Ovary (tissue), 3 donors: Measurements from ENCODE around the gene PRSS8.

Source experiments
- EP300 ChIP-seq: sonication (generic); formaldehyde crosslinking; IDR thresholded peaks from one replicate; pipeline ENCODE4 v1.6.1; 2017; ENCODE audit warnings: antibody characterized with exemption
- POLR2A ChIP-seq: fragments of 450-650 bp; IDR thresholded peaks from one replicate; pipeline ENCODE4 v1.6.1; 2017; ENCODE audit warnings: antibody characterized with exemption, mild to moderate bottlenecking, moderate library complexity
- TF ChIP-seq, protein P1 (sequence below), 3 donors: fragments of 450-650 bp in 2 of 3; fragments of 200-600 bp in 1 of 3; IDR thresholded peaks; one replicate each; pipeline versions ENCODE4 v1.5.1 to v1.8.0; 2016 to 2022; ENCODE audit warnings: antibody characterized with exemption in 3 of 3, mild to moderate bottlenecking in 1 of 3
- donor health status: DM: no; HTN: no; CAD: no.

GRCh38 chr16:31143694-31144148, 8.2 kb upstream of the PRSS8 start:
- TF ChIP-seq, protein P1, sequence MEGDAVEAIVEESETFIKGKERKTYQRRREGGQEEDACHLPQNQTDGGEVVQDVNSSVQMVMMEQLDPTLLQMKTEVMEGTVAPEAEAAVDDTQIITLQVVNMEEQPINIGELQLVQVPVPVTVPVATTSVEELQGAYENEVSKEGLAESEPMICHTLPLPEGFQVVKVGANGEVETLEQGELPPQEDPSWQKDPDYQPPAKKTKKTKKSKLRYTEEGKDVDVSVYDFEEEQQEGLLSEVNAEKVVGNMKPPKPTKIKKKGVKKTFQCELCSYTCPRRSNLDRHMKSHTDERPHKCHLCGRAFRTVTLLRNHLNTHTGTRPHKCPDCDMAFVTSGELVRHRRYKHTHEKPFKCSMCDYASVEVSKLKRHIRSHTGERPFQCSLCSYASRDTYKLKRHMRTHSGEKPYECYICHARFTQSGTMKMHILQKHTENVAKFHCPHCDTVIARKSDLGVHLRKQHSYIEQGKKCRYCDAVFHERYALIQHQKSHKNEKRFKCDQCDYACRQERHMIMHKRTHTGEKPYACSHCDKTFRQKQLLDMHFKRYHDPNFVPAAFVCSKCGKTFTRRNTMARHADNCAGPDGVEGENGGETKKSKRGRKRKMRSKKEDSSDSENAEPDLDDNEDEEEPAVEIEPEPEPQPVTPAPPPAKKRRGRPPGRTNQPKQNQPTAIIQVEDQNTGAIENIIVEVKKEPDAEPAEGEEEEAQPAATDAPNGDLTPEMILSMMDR (IDR thresholded peaks at IDR 0.05): no peak
- no peak for TF ChIP-seq POLR2A
- TF ChIP-seq EP300: no peak
